GM10248 (cell line): ENCODE results near the gene WASF3.

Source experiments
- CTCF ChIA-PET: fragments of 300-600 bp; sonication (Branson Sonifier 250); formaldehyde crosslinking; extraction: SDS; loops from one replicate; lab custom pipeline; 2021; ENCODE audit warnings: antibody characterized with exemption; lab: Yijun Ruan, JAX
- POLR2A ChIA-PET: fragments of 350-650 bp; sonication (Branson Sonifier 250); formaldehyde crosslinking; extraction: SDS; loops from one replicate; lab custom pipeline; 2020; ENCODE audit warnings: antibody characterized with exemption; lab: Yijun Ruan, JAX
- DNase-seq: peaks from one replicate; pipeline ENCODE4 v3.0.0; 2012; ENCODE audit errors: extremely low spot score
- CTCF ChIP-seq: IDR thresholded peaks from 2 replicates; pipeline ENCODE4 v1.5.1; 2012; ENCODE audit warnings: mild to moderate bottlenecking, low read depth; ENCODE audit errors: extremely low read depth, missing control alignments, control extremely low read depth

Gene WASF3

GRCh38 chr13:26694609-26695359 is 137.3 kb downstream of the WASF3 start:
- no peak for DNase-seq
- POLR2A ChIA-PET: no interaction called here
- no peak for TF ChIP-seq CTCF
- CTCF ChIA-PET: interaction anchor here (1.0 to 6.0 kb wide), 2 partner anchors 510 to 1120 kb away, joined by 3 to 94 read pairs; no protein-coding TSS in a partner anchor

GRCh38 chr13:26695360-26695705 is 137.8 kb downstream of the WASF3 start:
- no peak for DNase-seq
- no peak for TF ChIP-seq CTCF
- ChIA-PET CTCF (interaction anchor here (6.0 kb wide), 1 partner anchor 510 kb away, joined by 94 read pairs; no protein-coding TSS in a partner anchor), POLR2A (no interaction called here)

DNA sequence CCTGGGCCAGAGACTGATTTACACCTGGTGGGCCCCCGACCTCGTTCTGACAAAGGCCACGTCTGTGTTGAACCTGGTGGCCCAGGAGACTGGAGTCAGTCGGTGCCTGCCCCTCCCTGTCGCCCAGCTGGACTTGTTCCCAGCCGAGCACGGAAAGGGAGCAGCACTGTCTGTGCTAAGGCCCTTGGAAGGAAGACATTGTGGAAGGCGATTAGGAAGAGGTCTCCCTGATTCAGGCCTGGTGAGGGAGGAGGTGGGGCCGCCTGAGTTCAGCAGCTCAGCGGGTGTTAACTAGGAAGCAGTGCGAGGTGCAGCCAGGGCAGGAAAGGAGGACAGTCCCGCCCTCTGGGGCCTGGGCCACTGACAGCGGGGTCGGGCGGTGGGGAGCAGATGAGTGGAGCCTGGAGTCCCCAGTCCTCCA is 138.4 kb downstream of the WASF3 start:
- no peak for DNase-seq
- ChIA-PET POLR2A (no interaction called here), CTCF (interaction anchor here (0.8 to 6.0 kb wide), 6 partner anchors 10 to 511 kb away, joined by 3 to 94 read pairs (median 3); no protein-coding TSS in a partner anchor)
- no peak for TF ChIP-seq CTCF

- ChIA-PET POLR2A (no interaction called here), CTCF (interaction anchor here (1.0 to 6.0 kb wide), 7 partner anchors 9 to 512 kb away, joined by 3 to 94 read pairs (median 11); no protein-coding TSS in a partner anchor)
- no peak for TF ChIP-seq CTCF
- no peak for DNase-seq
Observed at GRCh38 chr13:26697069-26697955, 139.8 kb downstream of the WASF3 start.

- peak; percentile 84 for DNase-seq
- ChIA-PET CTCF (interaction anchor here (0.6 to 6.0 kb wide), 47 partner anchors 9 to 1353 kb away, joined by 3 to 94 read pairs (median 4); partner anchors contain the start of gene WASF3), POLR2A (no interaction called here)
- peak; percentile 82 for TF ChIP-seq CTCF
Observed at GRCh38 chr13:26698392-26699196, 141.1 kb downstream of the WASF3 start.
